Activated CD4-positive, alpha-beta memory T cell treated with anti-CD3 and anti-CD28 coated beads for 36 hours (primary cell): ENCODE results near the gene CNIH3. TPM values are rescaled to one million over a fixed set of nuclear protein-coding genes. Genes with fewer than 3 reads are reported as not detected.

Source experiments
- CTCF ChIA-PET: fragments of 350-600 bp; sonication (Branson Sonifier 250); formaldehyde crosslinking; loops from one replicate; lab custom pipeline; 2021; ENCODE audit warnings: antibody characterized with exemption, inconsistent platforms; lab: Charles Lee
- POLR2A ChIA-PET: fragments of 350-600 bp; sonication (Branson Sonifier 250); formaldehyde crosslinking; loops from one replicate; lab custom pipeline; 2021; ENCODE audit warnings: antibody characterized with exemption; lab: Charles Lee
- DNase-seq: peaks from one replicate; pipeline ENCODE4 v3.0.0-alpha.2; 2020
- H3K27ac Mint-ChIP-seq: one replicate; pipeline ENCODE4 v1.8.0; 2021; ENCODE audit warnings: mixed read lengths
- H3K27me3 Mint-ChIP-seq: one replicate; pipeline ENCODE4 v1.8.0; 2021; ENCODE audit warnings: mixed read lengths
- H3K36me3 Mint-ChIP-seq: one replicate; pipeline ENCODE4 v1.8.0; 2021; ENCODE audit warnings: mixed read lengths
- H3K4me1 Mint-ChIP-seq: one replicate; pipeline ENCODE4 v1.8.0; 2021; ENCODE audit warnings: low read depth, mixed read lengths
- H3K4me3 Mint-ChIP-seq: one replicate; pipeline ENCODE4 v1.8.0; 2021; ENCODE audit warnings: mild to moderate bottlenecking, mixed read lengths
- H3K9me3 Mint-ChIP-seq: one replicate; pipeline ENCODE4 v1.8.0; 2021; ENCODE audit warnings: mixed read lengths
- intact Hi-C: fragments of 100-400 bp; cut with micrococcal nuclease; formaldehyde crosslinking; loops from one replicate; pipeline ENCODE4 v1.15.1; 2023
- total RNA-seq, 2 experiments: library from RNA; stranded (reverse); gene quantifications; one replicate each; pipeline ENCODE4 v1.2.3, GENCODE V29; 2021

The CNIH3 gene
- total RNA-seq, 2 experiments from 2014 or later, result 0.63 to 1.00 TPM

GRCh38 chr1:224714553-224714952 lies 98.4 kb downstream of the CNIH3 start:
- Mint-ChIP-seq H3K27me3 (peaks cover 5% of the 10 kb centered on the region), H3K4me1 (no peaks in the 10 kb centered on the region), H3K4me3 (no peak overlapping the region), H3K36me3 (no peaks in the 10 kb centered on the region), H3K9me3 (no peaks in the 10 kb centered on the region), H3K27ac (no peak overlapping the region)
- DNase-seq, result no peak
- ChIA-PET POLR2A (no interaction called here), CTCF (interaction anchor here (1.1 kb wide), 1 partner anchor 13 kb away, joined by 3 read pairs; no protein-coding TSS in a partner anchor)
- intact Hi-C loops, result no loop called here

GRCh38 chr1:224718470-224719053 lies 102.4 kb downstream of the CNIH3 start:
- Mint-ChIP-seq H3K27ac (no peak overlapping the region), H3K9me3 (no peaks in the 10 kb centered on the region), H3K4me1 (no peaks in the 10 kb centered on the region), H3K36me3 (no peaks in the 10 kb centered on the region), H3K4me3 (no peak overlapping the region), H3K27me3 (peaks cover 11% of the 10 kb centered on the region)
- no peak for DNase-seq
- intact Hi-C loops, result no loop called here
- POLR2A ChIA-PET, result no interaction called here
- CTCF ChIA-PET, result no interaction called here

GRCh38 chr1:224719716-224720115 lies 103.6 kb downstream of the CNIH3 start:
- peaks cover 11% of the 10 kb centered on the region for H3K27me3 Mint-ChIP-seq
- ChIA-PET POLR2A (no interaction called here), CTCF (no interaction called here)
- no peaks in the 10 kb centered on the region for H3K9me3 Mint-ChIP-seq
- no peak overlapping the region for H3K27ac Mint-ChIP-seq
- intact Hi-C loops, result no loop called here
- H3K4me1 Mint-ChIP-seq, result no peaks in the 10 kb centered on the region
- DNase-seq, result no peak
- H3K36me3 Mint-ChIP-seq, result no peaks in the 10 kb centered on the region
- H3K4me3 Mint-ChIP-seq, result no peak overlapping the region

GRCh38 chr1:224720216-224720615 lies 104.1 kb downstream of the CNIH3 start:
- no peaks in the 10 kb centered on the region for H3K4me1 Mint-ChIP-seq
- ChIA-PET POLR2A (no interaction called here), CTCF (no interaction called here)
- no peaks in the 10 kb centered on the region for H3K36me3 Mint-ChIP-seq
- peaks cover 11% of the 10 kb centered on the region for H3K27me3 Mint-ChIP-seq
- H3K9me3 Mint-ChIP-seq, result no peaks in the 10 kb centered on the region
- H3K4me3 Mint-ChIP-seq, result no peak overlapping the region
- no peak overlapping the region for H3K27ac Mint-ChIP-seq
- no peak for DNase-seq
- intact Hi-C loops, result no loop called here

- no peak for DNase-seq
- Mint-ChIP-seq H3K36me3 (no peaks in the 10 kb centered on the region), H3K9me3 (no peaks in the 10 kb centered on the region), H3K4me3 (no peak overlapping the region), H3K27me3 (peaks cover 11% of the 10 kb centered on the region), H3K4me1 (no peaks in the 10 kb centered on the region), H3K27ac (no peak overlapping the region)
- POLR2A ChIA-PET, result no interaction called here
- intact Hi-C loops, result no loop called here
- CTCF ChIA-PET, result no interaction called here
Observed at GRCh38 chr1:224721000-224721399, 104.9 kb downstream of the CNIH3 start.

- CTCF ChIA-PET, result no interaction called here
- H3K36me3 Mint-ChIP-seq, result no peaks in the 10 kb centered on the region
- POLR2A ChIA-PET, result no interaction called here
- H3K4me3 Mint-ChIP-seq, result no peak overlapping the region
- H3K4me1 Mint-ChIP-seq, result no peaks in the 10 kb centered on the region
- no peak for DNase-seq
- peaks cover 11% of the 10 kb centered on the region for H3K27me3 Mint-ChIP-seq
- intact Hi-C loops, result no loop called here
- no peaks in the 10 kb centered on the region for H3K9me3 Mint-ChIP-seq
- no peak overlapping the region for H3K27ac Mint-ChIP-seq
Observed at GRCh38 chr1:224722838-224723237, 106.7 kb downstream of the CNIH3 start.

- Mint-ChIP-seq H3K9me3 (no peaks in the 10 kb centered on the region), H3K36me3 (no peaks in the 10 kb centered on the region), H3K27ac (no peak overlapping the region), H3K27me3 (peaks cover 7% of the 10 kb centered on the region), H3K4me1 (no peaks in the 10 kb centered on the region), H3K4me3 (no peak overlapping the region)
- POLR2A ChIA-PET, result no interaction called here
- CTCF ChIA-PET, result no interaction called here
- intact Hi-C loops, result no loop called here
- no peak for DNase-seq
Observed at GRCh38 chr1:224724566-224724965, 108.4 kb downstream of the CNIH3 start.

- POLR2A ChIA-PET, result no interaction called here
- CTCF ChIA-PET, result no interaction called here
- H3K9me3 Mint-ChIP-seq, result no peaks in the 10 kb centered on the region
- no peaks in the 10 kb centered on the region for H3K36me3 Mint-ChIP-seq
- peaks cover under 1% of the 10 kb centered on the region for H3K27me3 Mint-ChIP-seq
- intact Hi-C loops, result no loop called here
- no peaks in the 10 kb centered on the region for H3K4me1 Mint-ChIP-seq
- H3K4me3 Mint-ChIP-seq, result no peak overlapping the region
- H3K27ac Mint-ChIP-seq, result no peak overlapping the region
- no peak for DNase-seq
Observed at GRCh38 chr1:224726441-224727182, 110.5 kb downstream of the CNIH3 start.

GRCh38 chr1:224727351-224728289 lies 111.5 kb downstream of the CNIH3 start:
- Mint-ChIP-seq H3K27me3 (no peaks in the 10 kb centered on the region), H3K4me3 (no peak overlapping the region), H3K9me3 (no peaks in the 10 kb centered on the region), H3K36me3 (no peaks in the 10 kb centered on the region), H3K27ac (no peak overlapping the region), H3K4me1 (no peaks in the 10 kb centered on the region)
- intact Hi-C loops, result no loop called here
- CTCF ChIA-PET, result no interaction called here
- no peak for DNase-seq
- POLR2A ChIA-PET, result no interaction called here

- H3K27ac Mint-ChIP-seq, result no peak overlapping the region
- POLR2A ChIA-PET, result no interaction called here
Observed at GRCh38 chr1:224730540-224730939, 114.4 kb downstream of the CNIH3 start.

GRCh38 chr1:224730965-224731364 lies 114.8 kb downstream of the CNIH3 start:
- no peak overlapping the region for H3K27ac Mint-ChIP-seq
- intact Hi-C loops, result no loop called here
- H3K4me1 Mint-ChIP-seq, result peaks cover 9% of the 10 kb centered on the region
- H3K27me3 Mint-ChIP-seq, result no peaks in the 10 kb centered on the region
- CTCF ChIA-PET, result no interaction called here
- H3K4me3 Mint-ChIP-seq, result no peak overlapping the region
- no peak for DNase-seq
- H3K36me3 Mint-ChIP-seq, result no peaks in the 10 kb centered on the region
- H3K9me3 Mint-ChIP-seq, result no peaks in the 10 kb centered on the region
- POLR2A ChIA-PET, result no interaction called here

More at GRCh38 chr1:224730540-224730939, 114.4 kb downstream of the CNIH3 start:
- no peaks in the 10 kb centered on the region for H3K9me3 Mint-ChIP-seq
- intact Hi-C loops, result no loop called here
- no peaks in the 10 kb centered on the region for H3K27me3 Mint-ChIP-seq
- H3K4me3 Mint-ChIP-seq, result no peak overlapping the region
- no peaks in the 10 kb centered on the region for H3K36me3 Mint-ChIP-seq
- no peak for DNase-seq
- CTCF ChIA-PET, result no interaction called here
- peaks cover 9% of the 10 kb centered on the region for H3K4me1 Mint-ChIP-seq

GRCh38 chr1:224731633-224732032 lies 115.5 kb downstream of the CNIH3 start:
- no peak overlapping the region for H3K27ac Mint-ChIP-seq
- no peaks in the 10 kb centered on the region for H3K9me3 Mint-ChIP-seq
- no peaks in the 10 kb centered on the region for H3K36me3 Mint-ChIP-seq
- DNase-seq, result no peak
- intact Hi-C loops, result no loop called here
- H3K4me3 Mint-ChIP-seq, result no peak overlapping the region
- no peaks in the 10 kb centered on the region for H3K27me3 Mint-ChIP-seq
- ChIA-PET CTCF (no interaction called here), POLR2A (no interaction called here)
- H3K4me1 Mint-ChIP-seq, result peaks cover 9% of the 10 kb centered on the region
